ENCODE results near the gene MARCHF4.
"Not testable (repeated sequence)": the region's sequence is repeated elsewhere in the genome, so short reads cannot be mapped to it uniquely, and the experiment has no call there.

MARCHF4 gene

DNA sequence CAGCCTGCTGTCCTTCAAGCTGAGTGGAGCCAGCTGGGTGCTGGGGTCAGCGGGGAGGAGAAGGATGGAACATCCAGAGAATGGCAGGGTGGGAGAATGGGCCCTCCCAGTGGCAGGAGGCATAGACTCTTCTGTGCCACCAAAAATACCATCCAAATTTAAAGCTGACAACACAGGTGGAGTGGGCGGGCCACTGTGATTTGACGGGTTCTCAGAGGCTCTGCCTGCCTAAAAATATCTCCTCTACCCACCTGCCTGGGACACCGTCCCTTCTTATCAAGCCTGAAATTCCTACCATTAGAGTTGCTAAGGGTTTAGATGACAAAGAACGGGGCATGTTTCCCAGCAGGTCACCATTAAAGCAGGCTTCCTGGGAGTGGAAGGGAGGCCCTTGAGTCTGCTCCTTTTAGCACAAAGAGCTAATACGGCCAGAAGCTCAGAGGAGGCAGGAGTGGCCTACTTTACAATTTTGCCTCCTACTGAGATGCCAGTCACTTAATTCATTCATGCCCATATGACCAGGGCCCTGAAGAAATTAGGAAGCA is 19.8 kb upstream of the MARCHF4 start:
- DNase-seq, result no peak

DNA sequence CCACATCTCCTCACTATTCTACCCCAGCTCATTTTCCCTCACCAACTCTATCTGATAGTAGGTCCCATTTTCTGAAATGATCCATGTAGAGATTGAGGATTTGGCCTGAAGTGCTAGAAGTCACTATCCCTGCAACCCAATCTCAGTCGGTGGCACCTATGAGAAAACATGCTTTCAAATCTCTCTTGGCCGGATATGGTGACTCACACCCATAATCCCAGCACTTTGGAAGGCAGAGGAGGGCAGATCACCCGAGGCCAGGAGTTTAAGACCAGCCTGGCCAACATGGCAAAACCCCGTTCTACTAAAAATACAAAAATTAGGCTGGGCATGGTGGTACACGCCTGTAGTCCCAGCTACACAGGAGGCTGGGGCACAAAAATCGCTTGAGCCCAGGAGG is 19.1 kb upstream of the MARCHF4 start:
- DNase-seq, result no peak

DNA sequence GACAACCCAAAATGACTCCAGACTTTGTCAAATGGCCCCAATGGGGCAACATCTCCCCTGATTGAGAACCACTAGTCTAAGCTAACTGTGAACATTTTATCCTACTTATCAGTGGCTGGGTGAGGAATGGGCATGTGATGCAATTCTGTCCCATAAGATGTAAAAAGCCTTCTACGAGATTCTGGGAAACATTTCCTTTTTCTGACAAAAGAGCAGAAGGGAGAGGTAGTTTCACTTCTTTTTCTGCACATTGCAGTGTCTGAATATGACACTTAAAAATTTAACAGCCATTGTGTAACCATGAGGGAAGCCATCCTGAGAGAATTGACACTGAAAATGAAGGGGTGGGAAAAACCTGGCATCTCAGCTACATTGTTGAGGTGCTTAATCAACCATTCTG is 17.3 kb upstream of the MARCHF4 start:
- peak; percentile 70 for DNase-seq

DNA sequence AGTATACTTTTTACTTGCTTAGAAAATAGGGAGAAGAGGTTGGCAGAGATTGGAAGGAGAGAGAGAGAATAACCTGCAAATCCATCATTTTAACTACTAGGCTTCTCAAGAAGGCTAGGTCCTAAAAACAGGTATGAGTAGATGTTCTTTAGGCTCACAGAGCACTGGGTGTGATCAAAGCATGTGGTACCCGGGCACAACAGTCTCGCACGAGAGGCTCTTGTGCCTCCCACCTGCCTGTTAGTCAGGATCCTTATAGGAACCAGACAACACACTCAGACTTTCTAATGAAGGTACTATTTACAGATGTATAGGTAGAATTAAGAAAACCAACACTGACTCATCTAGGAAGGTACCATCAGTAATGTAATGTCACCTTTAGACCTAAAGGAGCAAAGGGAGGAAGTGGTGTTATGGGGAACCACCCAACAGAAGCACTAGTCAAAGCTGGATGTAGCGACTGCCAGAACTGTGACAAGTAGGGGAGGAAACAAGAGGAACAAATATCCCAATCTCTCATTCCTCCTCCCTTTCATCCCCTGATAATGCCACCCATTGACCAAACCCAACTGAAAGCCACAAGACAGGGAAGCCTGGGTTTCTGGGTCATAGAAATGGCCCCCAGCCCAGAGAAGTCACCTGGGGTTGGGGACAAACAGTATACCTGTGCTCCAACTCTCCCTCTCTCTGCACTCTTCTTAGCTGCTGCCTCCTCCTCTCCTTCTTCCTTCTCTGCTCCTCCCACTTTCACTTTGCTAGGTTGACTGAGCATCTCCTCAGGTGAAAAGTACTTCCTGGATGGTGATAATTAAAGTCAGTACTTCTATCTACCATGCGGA is 16.0 kb upstream of the MARCHF4 start:
- no peak for DNase-seq

DNA sequence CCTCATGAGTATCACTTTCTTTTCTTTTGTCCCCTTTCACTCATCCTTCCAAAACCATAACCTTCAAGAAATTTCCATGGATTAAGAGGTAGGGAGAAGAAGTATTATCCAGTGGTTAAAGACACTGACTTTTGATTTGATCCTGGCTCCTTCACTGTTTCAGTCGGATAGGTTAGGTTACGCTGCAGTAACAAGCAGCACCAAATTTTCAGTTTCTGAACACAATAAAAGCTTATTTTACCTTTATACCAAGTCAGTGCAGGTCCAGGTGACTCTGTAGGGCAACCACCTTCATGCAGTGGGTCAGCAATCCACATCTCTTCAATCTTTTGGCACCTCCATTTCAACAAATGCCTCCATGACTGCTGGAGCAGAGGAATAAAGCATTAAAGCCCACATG is 15.0 kb upstream of the MARCHF4 start:
- DNase-seq, result no peak

GRCh38 chr2:216385478-216385877 is 13.2 kb upstream of the MARCHF4 start:
- DNase-seq, result no peak

- not testable (repeated sequence) for DNase-seq
Measured at GRCh38 chr2:216384409-216384808, 12.1 kb upstream of the MARCHF4 start.

GRCh38 chr2:216379977-216380376 is 7.7 kb upstream of the MARCHF4 start:
- DNase-seq, result no peak

DNA sequence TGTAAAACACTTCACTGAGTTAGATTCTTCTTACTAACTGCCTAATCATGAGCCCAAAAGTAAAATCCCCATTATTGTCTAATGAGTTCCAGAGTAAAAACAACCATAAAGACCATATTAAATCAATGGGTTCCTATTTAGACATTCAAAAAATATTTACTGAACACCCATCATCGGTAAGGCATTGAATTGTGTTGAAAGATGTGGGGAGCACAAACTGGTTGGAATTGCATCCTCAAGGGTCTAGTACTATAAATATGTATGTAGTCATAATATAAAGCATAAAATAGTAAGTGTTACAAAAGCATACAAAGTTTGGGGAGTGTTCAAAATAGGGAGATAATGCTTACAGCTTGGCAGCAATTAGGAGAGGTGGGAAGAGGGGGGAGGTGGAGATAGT is 3.0 kb upstream of the MARCHF4 start:
- peak; percentile 52 for DNase-seq

- DNase-seq, result peak; percentile 35
Measured at GRCh38 chr2:216373896-216374295, 1.6 kb upstream of the MARCHF4 start.

DNA sequence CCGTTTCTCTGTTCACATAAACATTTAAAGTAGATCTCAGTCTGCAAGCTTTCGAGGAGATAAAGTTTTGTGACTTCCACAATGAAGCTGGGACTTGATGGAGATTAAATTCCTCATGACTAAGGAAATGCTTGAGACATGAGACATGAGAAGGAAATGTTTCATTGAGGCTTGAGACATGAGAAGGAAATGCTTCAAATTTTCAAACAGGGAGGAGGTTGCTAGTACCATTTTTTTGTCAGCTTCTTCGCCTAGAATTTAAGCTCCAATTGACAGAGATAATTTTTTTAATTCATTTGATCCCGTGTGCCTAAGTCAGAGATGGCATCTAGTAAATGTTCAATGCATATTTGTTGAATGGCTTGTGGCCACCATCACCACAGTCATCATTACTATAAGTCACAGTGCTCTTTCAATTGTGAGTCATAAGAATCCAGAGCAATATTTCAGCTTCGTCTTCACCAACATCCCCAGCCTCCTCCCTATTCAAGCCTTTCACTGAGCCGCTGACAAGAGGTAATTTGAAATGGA is 543 bp upstream of the MARCHF4 start:
- DNase-seq, result peak; percentile 93

DNA sequence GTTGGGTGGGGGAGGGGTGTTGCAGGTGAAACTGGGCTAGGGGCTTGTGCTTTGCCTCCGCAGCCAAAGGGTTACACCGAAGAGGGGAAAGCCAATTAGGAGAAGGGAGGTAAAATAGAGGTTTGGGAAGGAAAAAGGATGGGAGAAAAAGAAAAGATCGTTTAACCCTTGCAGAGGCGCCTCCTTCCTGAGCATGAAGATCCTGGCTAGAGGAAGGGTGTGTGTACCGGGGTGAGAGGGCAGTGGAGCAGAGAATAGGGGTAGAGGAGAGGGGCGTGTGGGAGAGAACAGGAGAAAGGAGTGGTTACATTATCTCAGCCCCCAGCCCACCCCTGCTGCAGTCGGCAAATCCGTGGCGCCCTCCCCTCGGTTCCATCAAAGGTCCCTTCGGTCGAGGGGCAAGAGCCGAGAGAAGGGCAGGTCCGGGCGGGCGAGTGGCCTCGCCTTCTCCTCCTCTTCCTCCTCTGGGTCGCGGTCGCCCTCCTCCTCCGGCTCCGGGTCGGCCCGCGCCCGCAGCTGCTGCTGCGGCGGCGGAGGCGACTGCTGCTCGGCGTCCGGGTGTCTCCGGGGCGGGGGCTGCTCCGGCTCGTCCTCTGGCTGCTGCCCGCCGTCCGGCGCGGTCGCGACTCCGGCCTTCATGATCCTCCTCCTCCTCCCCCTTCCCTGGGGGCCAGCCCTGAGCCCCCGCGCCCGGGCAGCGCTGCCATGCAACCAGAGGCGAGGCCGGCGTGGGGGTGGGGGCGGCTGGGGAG is 1.1 kb downstream of the MARCHF4 start:
- DNase-seq, result no peak

DNA sequence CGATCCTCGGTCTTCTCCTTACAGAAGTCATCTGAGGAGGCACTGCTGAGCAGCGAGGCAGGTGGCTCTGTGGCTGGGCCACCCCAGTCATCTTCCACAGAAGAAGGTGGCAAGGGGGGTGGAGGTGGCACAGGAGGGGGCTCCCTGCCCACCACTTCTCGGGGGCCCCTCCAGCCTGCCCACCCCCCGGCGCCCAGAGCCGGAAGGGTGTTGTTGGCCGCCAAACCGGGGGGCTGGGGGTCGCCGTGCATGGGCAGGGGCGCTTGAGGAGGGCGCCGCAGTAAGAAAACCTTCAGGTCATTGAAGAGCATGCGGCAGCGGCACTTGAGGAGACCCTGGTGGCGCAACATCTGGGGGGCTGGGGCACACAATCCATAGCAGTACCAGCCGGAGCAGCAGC is 2.5 kb downstream of the MARCHF4 start:
- no peak for DNase-seq

- DNase-seq, result peak; percentile 16
Measured at GRCh38 chr2:216366777-216367471, 5.4 kb downstream of the MARCHF4 start.

- DNase-seq, result no peak
Measured at GRCh38 chr2:216365518-216365917, 6.8 kb downstream of the MARCHF4 start.

DNA sequence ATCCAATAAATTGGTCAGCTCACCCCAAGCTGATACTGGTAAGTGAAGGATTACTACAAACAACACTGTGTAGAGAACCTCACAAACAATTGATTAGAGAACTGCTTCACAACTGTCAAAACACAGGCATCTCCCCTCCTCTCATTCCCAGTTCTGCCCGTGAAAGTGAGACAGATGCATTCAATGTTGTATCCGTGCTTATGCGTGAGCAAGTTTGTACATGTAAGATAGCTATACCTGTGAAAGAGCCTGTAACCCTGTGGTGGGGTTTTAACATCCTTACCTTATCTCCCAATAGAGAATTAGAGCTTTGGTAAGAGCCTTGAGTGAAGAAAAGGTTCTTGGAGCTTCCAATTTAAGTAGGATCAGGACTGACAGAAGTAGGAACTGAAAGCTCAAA is 9.1 kb downstream of the MARCHF4 start:
- DNase-seq, result no peak

- peak; percentile 93 for DNase-seq
Measured at GRCh38 chr2:216362730-216363129, 9.6 kb downstream of the MARCHF4 start.

DNA sequence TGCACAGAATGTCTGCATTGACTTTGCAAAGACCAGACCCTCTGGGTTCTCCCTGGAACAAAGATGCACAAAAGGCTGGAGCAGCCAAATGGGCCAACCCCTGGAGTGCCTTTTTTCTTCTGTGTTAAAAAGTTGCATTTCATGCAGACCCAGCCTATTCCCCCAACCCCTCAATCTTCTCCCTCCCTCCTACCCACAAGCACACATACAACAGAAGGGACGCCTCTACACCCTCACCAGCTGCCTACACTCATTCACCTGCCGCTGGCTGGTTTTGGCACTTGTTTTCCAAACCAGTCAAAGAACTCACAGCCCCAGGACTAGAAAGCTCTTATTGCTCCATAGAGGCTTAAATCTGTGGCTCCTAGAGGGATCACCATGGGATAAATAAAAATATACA is 16.6 kb downstream of the MARCHF4 start:
- no peak for DNase-seq

DNA sequence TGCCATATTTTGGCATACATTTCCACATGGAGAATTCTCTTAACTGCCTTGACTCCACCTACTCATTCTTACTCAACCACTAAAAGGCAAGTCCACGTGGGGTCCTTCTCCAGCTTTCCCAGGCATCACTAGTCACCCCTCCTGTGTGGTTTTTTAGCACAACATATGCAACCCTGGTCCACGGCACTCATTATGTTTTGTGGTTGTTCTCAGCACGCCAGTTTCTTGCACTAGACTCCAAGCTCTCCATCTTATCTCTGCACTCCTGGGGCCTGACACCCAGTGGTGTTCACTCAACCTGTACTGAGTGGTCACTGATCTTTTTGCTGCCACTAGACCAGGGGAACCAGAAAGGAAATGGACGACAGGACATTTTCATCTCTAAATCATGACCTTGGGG is 18.0 kb downstream of the MARCHF4 start:
- peak; percentile 65 for DNase-seq

- no peak for DNase-seq
Measured at GRCh38 chr2:216352653-216353270, 19.5 kb downstream of the MARCHF4 start.

DNA sequence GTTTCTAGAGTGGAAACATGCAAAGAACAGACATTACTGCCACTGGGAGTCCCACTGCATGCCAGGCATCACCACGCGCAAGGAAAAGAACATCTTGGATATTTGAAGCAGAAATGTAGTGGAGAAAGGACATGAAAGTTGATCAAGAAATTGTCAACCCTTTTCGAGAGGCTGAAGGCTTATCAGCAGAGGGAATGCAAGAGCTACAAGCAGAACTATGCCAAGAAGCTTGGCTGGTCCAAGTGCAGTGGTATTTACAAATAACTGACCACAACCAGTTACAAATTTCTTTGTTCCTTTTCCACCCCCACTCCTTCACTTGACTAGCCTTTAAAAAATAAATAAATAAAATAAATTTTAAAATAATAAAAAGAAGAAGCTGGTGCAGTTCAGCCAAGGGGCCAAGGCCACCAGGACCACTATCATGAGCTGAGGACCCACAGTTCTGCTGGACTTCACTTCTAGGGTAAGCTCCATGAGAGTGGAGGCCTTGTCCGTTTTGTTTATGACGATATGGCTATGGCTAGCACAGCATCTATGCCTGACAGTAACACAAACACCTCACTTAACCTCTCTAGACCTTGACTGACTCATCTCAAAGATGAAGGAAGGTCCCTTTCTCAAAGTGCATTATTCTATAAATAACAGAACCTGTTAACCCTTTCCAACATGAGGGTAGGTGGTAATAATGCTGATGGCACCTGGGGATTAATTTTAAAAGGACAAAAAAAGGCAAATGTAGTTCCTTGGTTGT is 20.9 kb downstream of the MARCHF4 start:
- DNase-seq, result no peak

Measured in fibroblast of skin of abdomen (primary cell).